ENCODE measurements around the gene RBM20.

The RBM20 gene

GRCh38 chr10:110825508-110825907 is 181.4 kb downstream of the RBM20 start:
- no peak overlapping the region for H3K4me3 ChIP-seq (ENCODE audit: insufficient read length, low read depth)
- H3K4me1 ChIP-seq (ENCODE audit: insufficient read depth, insufficient read length), result peaks cover 3% of the 10 kb centered on the region
- H3K9ac ChIP-seq (ENCODE audit: insufficient read length, low read depth), result no peak overlapping the region
- TF ChIP-seq YY1 (IDR thresholded peaks at IDR 0.05; ENCODE audit: insufficient read depth, insufficient read length), result no peak
- TF ChIP-seq ZNF274 (IDR thresholded peaks at IDR 0.05; ENCODE audit: low read depth, low read length), result no peak
- TF ChIP-seq SUZ12 (IDR thresholded peaks at IDR 0.05; ENCODE audit: extremely low read depth, insufficient read depth, insufficient read length), result no peak
- no peaks in the 10 kb centered on the region for H3K27me3 ChIP-seq (ENCODE audit: insufficient read depth, insufficient read length)
- no peaks in the 10 kb centered on the region for H3K9me3 ChIP-seq (ENCODE audit: insufficient read depth, low read length)
- no peak for DNase-seq (ENCODE audit: low read depth, low spot score)
- H3K36me3 ChIP-seq (ENCODE audit: insufficient read depth, insufficient read length, low read length), result no peaks in the 10 kb centered on the region

- no peak for TF ChIP-seq YY1 (IDR thresholded peaks at IDR 0.05; ENCODE audit: insufficient read depth, insufficient read length)
- no peak for TF ChIP-seq SUZ12 (IDR thresholded peaks at IDR 0.05; ENCODE audit: extremely low read depth, insufficient read depth, insufficient read length)
- TF ChIP-seq ZNF274 (IDR thresholded peaks at IDR 0.05; ENCODE audit: low read depth, low read length), result no peak
- no peaks in the 10 kb centered on the region for H3K36me3 ChIP-seq (ENCODE audit: insufficient read depth, insufficient read length, low read length)
- DNase-seq (ENCODE audit: low read depth, low spot score), result no peak
- H3K4me1 ChIP-seq (ENCODE audit: insufficient read depth, insufficient read length), result peaks cover 3% of the 10 kb centered on the region
- no peaks in the 10 kb centered on the region for H3K27me3 ChIP-seq (ENCODE audit: insufficient read depth, insufficient read length)
- H3K9me3 ChIP-seq (ENCODE audit: insufficient read depth, low read length), result no peaks in the 10 kb centered on the region
- H3K9ac ChIP-seq (ENCODE audit: insufficient read length, low read depth), result no peak overlapping the region
- H3K4me3 ChIP-seq (ENCODE audit: insufficient read length, low read depth), result no peak overlapping the region
Observed at GRCh38 chr10:110827410-110827809, 183.3 kb downstream of the RBM20 start.

- H3K4me3 ChIP-seq (ENCODE audit: insufficient read length, low read depth), result no peak overlapping the region
- TF ChIP-seq ZNF274 (IDR thresholded peaks at IDR 0.05; ENCODE audit: low read depth, low read length) (no peak), SUZ12 (IDR thresholded peaks at IDR 0.05; ENCODE audit: extremely low read depth, insufficient read depth, insufficient read length) (no peak), YY1 (IDR thresholded peaks at IDR 0.05; ENCODE audit: insufficient read depth, insufficient read length) (no peak)
- no peaks in the 10 kb centered on the region for H3K9me3 ChIP-seq (ENCODE audit: insufficient read depth, low read length)
- peaks cover 3% of the 10 kb centered on the region for H3K4me1 ChIP-seq (ENCODE audit: insufficient read depth, insufficient read length)
- H3K36me3 ChIP-seq (ENCODE audit: insufficient read depth, insufficient read length, low read length), result no peaks in the 10 kb centered on the region
- H3K27me3 ChIP-seq (ENCODE audit: insufficient read depth, insufficient read length), result no peaks in the 10 kb centered on the region
- H3K9ac ChIP-seq (ENCODE audit: insufficient read length, low read depth), result no peak overlapping the region
- no peak for DNase-seq (ENCODE audit: low read depth, low spot score)
Observed at GRCh38 chr10:110827875-110828274, 183.7 kb downstream of the RBM20 start.

- TF ChIP-seq ZNF274 (IDR thresholded peaks at IDR 0.05; ENCODE audit: low read depth, low read length), result no peak
- no peak for TF ChIP-seq YY1 (IDR thresholded peaks at IDR 0.05; ENCODE audit: insufficient read depth, insufficient read length)
- TF ChIP-seq SUZ12 (IDR thresholded peaks at IDR 0.05; ENCODE audit: extremely low read depth, insufficient read depth, insufficient read length), result no peak
Observed at GRCh38 chr10:110828525-110828924, 184.4 kb downstream of the RBM20 start.

GRCh38 chr10:110829721-110830410 is 185.7 kb downstream of the RBM20 start:
- Histone ChIP-seq H3K36me3 (ENCODE audit: insufficient read depth, insufficient read length, low read length) (no peaks in the 10 kb centered on the region), H3K9me3 (ENCODE audit: insufficient read depth, low read length) (no peaks in the 10 kb centered on the region), H3K4me3 (ENCODE audit: insufficient read length, low read depth) (no peak overlapping the region), H3K27me3 (ENCODE audit: insufficient read depth, insufficient read length) (no peaks in the 10 kb centered on the region), H3K4me1 (ENCODE audit: insufficient read depth, insufficient read length) (peaks cover 3% of the 10 kb centered on the region), H3K9ac (ENCODE audit: insufficient read length, low read depth) (no peak overlapping the region)
- TF ChIP-seq SUZ12 (IDR thresholded peaks at IDR 0.05; ENCODE audit: extremely low read depth, insufficient read depth, insufficient read length) (no peak), YY1 (IDR thresholded peaks at IDR 0.05; ENCODE audit: insufficient read depth, insufficient read length) (no peak), ZNF274 (IDR thresholded peaks at IDR 0.05; ENCODE audit: low read depth, low read length) (no peak)
- no peak for DNase-seq (ENCODE audit: low read depth, low spot score)

More at GRCh38 chr10:110828525-110828924, 184.4 kb downstream of the RBM20 start:
- no peak overlapping the region for H3K4me3 ChIP-seq (ENCODE audit: insufficient read length, low read depth)
- H3K4me1 ChIP-seq (ENCODE audit: insufficient read depth, insufficient read length), result peaks cover under 1% of the 10 kb centered on the region
- H3K9ac ChIP-seq (ENCODE audit: insufficient read length, low read depth), result no peak overlapping the region
- H3K27me3 ChIP-seq (ENCODE audit: insufficient read depth, insufficient read length), result no peaks in the 10 kb centered on the region
- no peaks in the 10 kb centered on the region for H3K9me3 ChIP-seq (ENCODE audit: insufficient read depth, low read length)
- H3K36me3 ChIP-seq (ENCODE audit: insufficient read depth, insufficient read length, low read length), result no peaks in the 10 kb centered on the region
- DNase-seq (ENCODE audit: low read depth, low spot score), result no peak

GRCh38 chr10:110833234-110833940 is 189.3 kb downstream of the RBM20 start:
- no peaks in the 10 kb centered on the region for H3K27me3 ChIP-seq (ENCODE audit: insufficient read depth, insufficient read length)
- H3K4me3 ChIP-seq (ENCODE audit: insufficient read length, low read depth), result no peak overlapping the region
- no peak for TF ChIP-seq YY1 (IDR thresholded peaks at IDR 0.05; ENCODE audit: insufficient read depth, insufficient read length)
- no peak for TF ChIP-seq SUZ12 (IDR thresholded peaks at IDR 0.05; ENCODE audit: extremely low read depth, insufficient read depth, insufficient read length)
- no peak for TF ChIP-seq ZNF274 (IDR thresholded peaks at IDR 0.05; ENCODE audit: low read depth, low read length)
- H3K36me3 ChIP-seq (ENCODE audit: insufficient read depth, insufficient read length, low read length), result no peaks in the 10 kb centered on the region
- no peaks in the 10 kb centered on the region for H3K9me3 ChIP-seq (ENCODE audit: insufficient read depth, low read length)
- no peak overlapping the region for H3K9ac ChIP-seq (ENCODE audit: insufficient read length, low read depth)
- H3K4me1 ChIP-seq (ENCODE audit: insufficient read depth, insufficient read length), result peaks cover 6% of the 10 kb centered on the region
- DNase-seq (ENCODE audit: low read depth, low spot score), result no peak

GRCh38 chr10:110833941-110834628 is 189.9 kb downstream of the RBM20 start:
- Histone ChIP-seq H3K27me3 (ENCODE audit: insufficient read depth, insufficient read length) (no peaks in the 10 kb centered on the region), H3K4me1 (ENCODE audit: insufficient read depth, insufficient read length) (peaks cover 6% of the 10 kb centered on the region), H3K4me3 (ENCODE audit: insufficient read length, low read depth) (no peak overlapping the region), H3K36me3 (ENCODE audit: insufficient read depth, insufficient read length, low read length) (no peaks in the 10 kb centered on the region), H3K9ac (ENCODE audit: insufficient read length, low read depth) (no peak overlapping the region), H3K9me3 (ENCODE audit: insufficient read depth, low read length) (no peaks in the 10 kb centered on the region)
- no peak for DNase-seq (ENCODE audit: low read depth, low spot score)
- TF ChIP-seq SUZ12 (IDR thresholded peaks at IDR 0.05; ENCODE audit: extremely low read depth, insufficient read depth, insufficient read length) (no peak), YY1 (IDR thresholded peaks at IDR 0.05; ENCODE audit: insufficient read depth, insufficient read length) (no peak), ZNF274 (IDR thresholded peaks at IDR 0.05; ENCODE audit: low read depth, low read length) (no peak)

Data from NT2/D1 (cell line).